GM15510 (cell line): ENCODE data around the gene PFDN2.

ENCODE experiments used
- POLR2A ChIP-seq: IDR thresholded peaks from 3 replicates; pipeline ENCODE4 v1.6.1; 2011; ENCODE audit warnings: borderline replicate concordance; ENCODE audit not compliant: insufficient read length; ENCODE audit errors: extremely low read depth

PFDN2 gene

DNA sequence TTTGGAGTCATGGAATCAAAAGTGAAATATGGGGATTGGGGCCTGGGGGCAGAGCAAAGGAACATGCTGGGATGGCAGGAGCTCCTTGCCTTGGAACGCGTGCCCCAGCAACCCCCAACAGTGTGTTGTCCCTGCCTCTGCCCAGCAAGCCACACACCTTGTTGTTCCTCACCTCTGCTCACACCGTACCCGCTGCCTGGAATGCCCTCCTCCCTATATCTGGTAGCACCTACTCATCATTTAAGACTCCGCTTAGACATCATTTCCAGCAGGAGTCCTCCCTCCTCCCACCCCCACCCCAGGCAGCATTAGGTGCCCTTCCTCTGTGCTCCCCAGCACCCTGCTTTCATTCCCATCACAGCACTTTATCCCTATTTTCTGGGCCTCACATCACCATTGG is 36.3 kb downstream of the PFDN2 start:
- no peak for TF ChIP-seq POLR2A

DNA sequence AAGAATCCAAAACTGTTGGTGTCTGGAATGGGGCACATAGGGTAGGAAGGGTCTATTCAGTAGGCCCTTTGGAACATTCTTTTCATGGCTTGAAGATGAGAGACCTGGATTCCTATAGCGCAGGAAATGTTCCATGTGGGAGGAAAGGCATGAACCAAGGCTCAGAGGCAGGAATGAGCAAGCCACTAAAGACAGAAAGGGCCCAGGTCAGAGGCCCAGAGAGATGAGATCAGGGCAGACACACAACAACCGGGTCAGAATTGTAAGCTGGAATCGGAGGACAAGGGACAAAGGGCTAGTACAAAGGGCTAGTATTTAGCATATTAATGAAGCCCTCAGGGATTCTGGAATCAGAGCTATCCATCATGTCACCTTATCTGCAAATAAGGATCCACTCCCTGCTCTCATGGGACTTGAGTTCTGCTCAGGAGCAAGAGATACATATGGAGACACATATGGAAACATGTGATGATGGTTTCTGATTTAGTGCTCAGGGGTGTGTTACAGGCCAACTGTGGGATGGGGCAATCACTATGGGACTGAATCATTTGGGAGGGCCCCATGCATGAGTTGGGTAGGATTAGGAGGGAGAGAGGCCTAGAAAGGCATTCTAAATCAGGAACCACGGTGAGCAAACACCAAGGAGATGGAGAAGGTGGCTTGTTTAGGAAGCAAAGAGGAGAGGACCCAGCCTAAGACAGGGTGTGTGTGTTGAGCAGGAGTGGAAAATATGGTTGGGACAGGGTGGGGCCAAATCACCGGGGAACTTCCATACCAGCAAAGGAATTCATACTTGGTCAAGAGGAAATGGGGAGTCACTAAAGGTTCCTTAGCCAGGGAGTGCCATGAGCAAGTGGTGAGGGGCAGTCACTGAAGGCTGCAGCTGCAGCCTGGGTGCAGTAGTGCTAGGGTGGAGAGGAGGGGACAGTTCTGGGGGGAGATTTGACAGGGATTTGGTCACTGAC is 37.1 kb downstream of the PFDN2 start:
- no peak for TF ChIP-seq POLR2A

GRCh38 chr1:161079436-161080110 is 38.3 kb downstream of the PFDN2 start:
- no peak for TF ChIP-seq POLR2A

- TF ChIP-seq POLR2A = no peak
These were observed 40.4 kb downstream of the PFDN2 start for GRCh38 chr1:161077426-161077825.

DNA sequence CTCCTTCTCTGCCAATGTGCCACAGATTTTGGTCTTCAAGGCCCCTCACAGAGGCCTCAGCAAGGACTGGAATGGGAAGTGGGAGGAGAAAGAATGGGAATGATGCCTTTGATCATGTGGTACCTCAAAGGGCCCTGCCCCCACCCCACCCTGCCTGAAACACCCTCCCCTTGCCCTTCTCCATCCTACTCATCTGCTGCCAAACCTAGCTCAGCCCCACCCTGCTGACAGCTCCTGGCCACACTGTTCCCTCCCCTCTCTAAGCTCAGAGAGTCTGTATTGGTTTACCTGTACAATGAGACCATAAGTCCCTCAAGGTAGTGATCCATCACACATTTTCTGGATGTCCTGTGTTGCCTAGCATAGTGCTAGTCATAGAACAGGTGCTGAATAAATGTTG is 41.4 kb downstream of the PFDN2 start:
- TF ChIP-seq POLR2A = no peak

DNA sequence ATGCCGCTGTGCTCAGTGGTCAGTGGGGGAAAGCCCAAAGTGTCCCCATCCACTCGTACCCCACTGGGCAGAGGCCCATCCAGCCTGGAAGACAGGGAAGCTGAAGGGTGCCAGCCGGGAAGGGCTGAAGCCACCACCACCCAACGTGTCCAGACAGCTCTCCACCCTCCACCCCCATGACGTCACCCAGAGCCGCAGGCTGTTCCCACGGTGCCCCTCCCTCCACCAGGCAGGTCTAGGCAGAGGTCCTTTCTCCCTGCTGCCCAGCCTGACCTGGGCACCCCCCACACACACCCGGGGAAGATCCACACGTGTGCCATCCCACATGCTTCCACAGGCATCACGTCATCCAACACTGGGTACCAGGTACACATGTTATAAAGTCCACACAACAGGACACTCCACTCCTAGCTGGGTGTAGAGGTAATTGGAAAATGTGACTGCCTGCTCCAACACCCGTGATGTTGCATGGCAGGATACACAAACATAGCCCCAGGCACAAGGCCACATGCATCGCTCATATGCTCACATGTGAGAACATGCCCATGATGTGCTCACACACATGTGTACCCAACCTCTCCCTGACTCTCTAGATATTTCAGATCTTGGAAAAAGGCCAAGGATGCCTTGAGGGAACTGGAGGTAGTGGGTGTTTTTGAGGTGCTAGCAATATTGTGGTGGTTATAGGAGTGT is 43.0 kb downstream of the PFDN2 start:
- TF ChIP-seq POLR2A = no peak

- no peak for TF ChIP-seq POLR2A
These were observed 44.2 kb downstream of the PFDN2 start for GRCh38 chr1:161073474-161074121.

- no peak for TF ChIP-seq POLR2A
These were observed 44.9 kb downstream of the PFDN2 start for GRCh38 chr1:161072751-161073449.

DNA sequence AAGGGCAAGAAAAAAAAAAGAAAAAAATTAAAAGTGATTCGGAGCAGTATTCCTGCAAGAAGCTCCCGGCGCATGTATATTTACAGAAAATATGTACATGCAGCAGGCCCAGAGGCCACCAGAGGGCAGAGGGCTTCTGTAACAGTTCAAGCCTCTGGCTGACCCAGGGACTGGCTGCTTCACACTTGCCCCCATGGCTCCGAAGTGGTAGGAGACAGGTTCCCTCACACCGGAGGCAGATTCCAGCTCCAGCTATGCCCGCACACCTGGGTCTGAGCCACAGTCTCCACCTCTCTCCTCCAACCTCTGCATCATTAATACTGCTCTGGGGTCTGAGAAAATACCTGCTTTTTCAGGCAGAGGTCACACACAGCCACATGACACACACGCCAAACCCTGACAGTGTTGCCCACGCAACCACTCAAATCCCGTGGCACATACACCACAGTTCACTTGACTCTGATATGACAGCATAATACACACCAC is 45.9 kb downstream of the PFDN2 start:
- TF ChIP-seq POLR2A = no peak

DNA sequence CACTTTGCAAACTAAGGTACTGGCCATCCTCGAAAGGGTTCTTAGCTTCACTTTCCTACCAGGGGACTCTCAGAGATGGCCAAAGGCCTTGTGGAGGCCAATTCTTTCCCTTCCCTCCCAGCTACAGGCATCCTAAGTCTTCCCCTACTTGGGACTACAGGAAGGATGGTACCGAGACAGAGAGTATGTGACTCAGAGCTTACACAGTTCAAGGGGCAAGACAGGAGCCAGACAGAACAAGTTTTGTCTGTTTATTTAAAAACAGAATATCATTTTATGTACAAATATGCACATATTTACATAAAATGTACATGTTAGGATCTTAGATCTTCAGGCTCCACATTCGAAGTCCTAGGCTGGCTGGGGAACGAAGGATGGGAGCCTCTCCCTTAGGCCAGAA is 47.1 kb downstream of the PFDN2 start:
- no peak for TF ChIP-seq POLR2A

DNA sequence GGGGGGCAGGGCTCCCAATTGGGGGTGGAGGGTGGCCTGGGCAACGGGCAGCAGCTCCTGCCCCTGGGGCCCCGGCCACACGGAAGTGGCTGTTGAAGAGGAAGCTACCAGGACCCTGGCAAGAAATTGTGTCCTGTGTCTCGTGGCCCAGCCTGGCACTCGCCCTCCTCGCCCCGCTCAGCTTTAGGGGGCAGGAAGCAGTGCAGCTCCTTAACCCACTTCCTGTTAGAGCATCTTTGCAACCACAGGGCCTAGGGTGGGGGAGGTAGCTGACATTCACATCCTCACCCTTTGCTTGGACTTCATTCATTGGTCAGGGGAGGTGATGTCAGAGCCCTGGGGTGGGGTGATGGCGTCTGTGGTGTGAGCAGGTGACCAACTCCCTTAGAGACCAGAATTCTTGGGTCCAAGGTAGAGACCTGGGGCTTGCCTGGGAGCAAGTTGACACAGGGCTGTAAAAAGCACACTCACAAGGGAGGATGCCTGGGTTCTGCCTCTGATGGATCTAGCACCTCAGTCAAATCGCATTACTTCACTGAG is 48.0 kb downstream of the PFDN2 start, which contains the start of gene ARHGAP30:
Gene ARHGAP30, minus strand, starts transcription at position 161 of the 540 bp plus-strand sequence. CDS start 267 bp downstream, outside the sequence.
- peak; percentile 79 for TF ChIP-seq POLR2A

- no peak for TF ChIP-seq POLR2A
These were observed 48.6 kb downstream of the PFDN2 start for GRCh38 chr1:161069241-161069640.
